ENCODE measurements around the gene MUC6. TPM values are rescaled to one million over a fixed set of nuclear protein-coding genes. Genes with fewer than 3 reads are reported as not detected.

Gene MUC6
- total RNA-seq, 1 donor from 2014 or later: not detected

DNA sequence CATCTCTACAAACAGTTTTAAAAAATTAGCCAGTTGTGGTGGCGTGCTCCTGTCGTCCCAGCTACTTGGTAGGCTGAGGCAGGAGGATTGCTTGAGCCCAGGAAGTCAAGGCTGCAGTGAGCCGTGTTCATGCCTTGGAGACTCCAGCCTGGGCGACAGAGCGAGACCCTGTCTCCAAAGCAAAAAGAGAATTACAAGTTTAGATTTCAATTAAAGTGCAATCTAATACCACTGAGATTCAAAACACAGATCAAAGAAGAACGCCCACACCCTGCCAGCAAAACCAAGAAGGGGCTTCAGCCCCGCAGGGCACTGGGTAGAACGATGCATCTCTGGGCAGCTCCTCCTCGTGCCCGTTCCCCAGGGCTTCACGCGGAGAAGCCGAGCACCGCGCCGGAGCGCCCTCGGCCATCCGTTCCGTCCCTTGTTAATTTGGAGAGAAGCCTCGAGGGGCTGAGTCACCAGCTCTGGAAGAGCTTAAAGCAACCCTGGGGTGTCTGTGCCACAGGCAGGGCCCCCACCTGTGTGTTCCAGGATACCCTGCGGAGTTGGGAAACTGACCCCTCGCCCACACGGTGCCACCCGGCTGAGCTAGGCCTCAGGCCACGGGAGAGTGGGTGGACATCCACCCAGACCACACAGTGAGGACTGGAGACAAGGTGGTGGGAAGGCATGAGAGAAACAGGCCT is 63.9 kb downstream of the MUC6 start:
- TF ChIP-seq, protein P1, sequence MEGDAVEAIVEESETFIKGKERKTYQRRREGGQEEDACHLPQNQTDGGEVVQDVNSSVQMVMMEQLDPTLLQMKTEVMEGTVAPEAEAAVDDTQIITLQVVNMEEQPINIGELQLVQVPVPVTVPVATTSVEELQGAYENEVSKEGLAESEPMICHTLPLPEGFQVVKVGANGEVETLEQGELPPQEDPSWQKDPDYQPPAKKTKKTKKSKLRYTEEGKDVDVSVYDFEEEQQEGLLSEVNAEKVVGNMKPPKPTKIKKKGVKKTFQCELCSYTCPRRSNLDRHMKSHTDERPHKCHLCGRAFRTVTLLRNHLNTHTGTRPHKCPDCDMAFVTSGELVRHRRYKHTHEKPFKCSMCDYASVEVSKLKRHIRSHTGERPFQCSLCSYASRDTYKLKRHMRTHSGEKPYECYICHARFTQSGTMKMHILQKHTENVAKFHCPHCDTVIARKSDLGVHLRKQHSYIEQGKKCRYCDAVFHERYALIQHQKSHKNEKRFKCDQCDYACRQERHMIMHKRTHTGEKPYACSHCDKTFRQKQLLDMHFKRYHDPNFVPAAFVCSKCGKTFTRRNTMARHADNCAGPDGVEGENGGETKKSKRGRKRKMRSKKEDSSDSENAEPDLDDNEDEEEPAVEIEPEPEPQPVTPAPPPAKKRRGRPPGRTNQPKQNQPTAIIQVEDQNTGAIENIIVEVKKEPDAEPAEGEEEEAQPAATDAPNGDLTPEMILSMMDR (IDR thresholded peaks at IDR 0.05): no peak
- H3K27ac Mint-ChIP-seq (ENCODE audit: unreplicated experiment): no peak overlapping the region
- no peaks in the 10 kb centered on the region for H3K27me3 Mint-ChIP-seq (ENCODE audit: unreplicated experiment)
- no peaks in the 10 kb centered on the region for H3K9me3 Mint-ChIP-seq (ENCODE audit: unreplicated experiment)
- peaks cover 5% of the 10 kb centered on the region for H3K4me1 Mint-ChIP-seq (ENCODE audit: unreplicated experiment)
- no peak for DNase-seq (ENCODE audit: extremely low spot score, unreplicated experiment)
- no peak overlapping the region for H3K4me3 Mint-ChIP-seq (ENCODE audit: unreplicated experiment)
- H3K36me3 Mint-ChIP-seq (ENCODE audit: unreplicated experiment): peaks cover 42% of the 10 kb centered on the region

GRCh38 chr11:971731-972365 is 64.7 kb downstream of the MUC6 start:
- DNase-seq (ENCODE audit: extremely low spot score, unreplicated experiment): no peak
- peaks cover 37% of the 10 kb centered on the region for H3K36me3 Mint-ChIP-seq (ENCODE audit: unreplicated experiment)
- H3K27ac Mint-ChIP-seq (ENCODE audit: unreplicated experiment): no peak overlapping the region
- TF ChIP-seq, protein P1 (IDR thresholded peaks at IDR 0.05): no peak
- H3K9me3 Mint-ChIP-seq (ENCODE audit: unreplicated experiment): no peaks in the 10 kb centered on the region
- H3K4me3 Mint-ChIP-seq (ENCODE audit: unreplicated experiment): no peak overlapping the region
- no peaks in the 10 kb centered on the region for H3K27me3 Mint-ChIP-seq (ENCODE audit: unreplicated experiment)
- peaks cover 7% of the 10 kb centered on the region for H3K4me1 Mint-ChIP-seq (ENCODE audit: unreplicated experiment)

DNA sequence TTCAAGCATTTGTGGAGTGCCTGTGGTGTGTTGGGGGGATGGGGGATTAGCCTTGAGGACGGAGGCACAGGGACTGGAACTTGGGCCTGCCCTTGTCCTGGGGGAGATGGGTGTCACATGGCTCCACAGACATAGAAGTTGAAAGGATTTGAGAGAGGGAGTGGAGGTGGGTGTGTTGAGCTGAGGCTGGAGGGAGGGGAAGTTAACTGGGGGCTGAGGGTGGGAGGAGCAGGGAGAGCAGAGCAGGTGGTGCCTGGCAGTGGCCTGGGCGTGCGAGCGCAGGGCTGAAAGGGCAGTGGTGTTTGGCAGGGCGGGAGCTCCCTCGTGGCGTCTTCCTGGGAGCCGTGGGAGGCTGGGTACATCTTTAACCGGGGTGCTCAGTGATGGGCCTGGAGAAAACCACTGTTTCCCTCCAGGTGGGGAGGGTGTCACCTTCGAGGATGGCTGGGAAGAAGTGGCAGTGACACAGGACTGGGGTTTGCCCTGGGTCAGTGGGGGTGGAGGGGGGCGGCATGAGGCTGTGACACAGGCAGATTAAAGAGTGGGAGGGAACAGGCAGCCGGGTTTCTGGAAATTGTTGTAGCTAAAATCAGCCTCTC is 65.3 kb downstream of the MUC6 start:
- no peak for DNase-seq (ENCODE audit: extremely low spot score, unreplicated experiment)
- Mint-ChIP-seq H3K9me3 (ENCODE audit: unreplicated experiment) (no peaks in the 10 kb centered on the region), H3K4me1 (ENCODE audit: unreplicated experiment) (peaks cover 13% of the 10 kb centered on the region), H3K4me3 (ENCODE audit: unreplicated experiment) (no peak overlapping the region), H3K36me3 (ENCODE audit: unreplicated experiment) (peaks cover 36% of the 10 kb centered on the region), H3K27me3 (ENCODE audit: unreplicated experiment) (no peaks in the 10 kb centered on the region), H3K27ac (ENCODE audit: unreplicated experiment) (no peak overlapping the region)
- TF ChIP-seq, protein P1 (IDR thresholded peaks at IDR 0.05): no peak

- Mint-ChIP-seq H3K27ac (ENCODE audit: unreplicated experiment) (no peak overlapping the region), H3K36me3 (ENCODE audit: unreplicated experiment) (peaks cover 31% of the 10 kb centered on the region), H3K4me1 (ENCODE audit: unreplicated experiment) (peaks cover 12% of the 10 kb centered on the region), H3K9me3 (ENCODE audit: unreplicated experiment) (no peaks in the 10 kb centered on the region), H3K4me3 (ENCODE audit: unreplicated experiment) (no peak overlapping the region), H3K27me3 (ENCODE audit: unreplicated experiment) (no peaks in the 10 kb centered on the region)
- DNase-seq (ENCODE audit: extremely low spot score, unreplicated experiment): no peak
- TF ChIP-seq, protein P1 (IDR thresholded peaks at IDR 0.05): no peak
Measured at GRCh38 chr11:970319-970871, 66.1 kb downstream of the MUC6 start.

Data from osteocyte (in vitro differentiated cells).